ENCODE results near the gene NCBP1. TPM values are rescaled to one million over a fixed set of nuclear protein-coding genes. Genes with fewer than 3 reads are reported as not detected.

NCBP1 gene
- total and polyA plus RNA-seq, 2 donors (not counting 1 experiment from before 2014, with no cell fraction given), result 27.1 to 42.9 TPM

DNA sequence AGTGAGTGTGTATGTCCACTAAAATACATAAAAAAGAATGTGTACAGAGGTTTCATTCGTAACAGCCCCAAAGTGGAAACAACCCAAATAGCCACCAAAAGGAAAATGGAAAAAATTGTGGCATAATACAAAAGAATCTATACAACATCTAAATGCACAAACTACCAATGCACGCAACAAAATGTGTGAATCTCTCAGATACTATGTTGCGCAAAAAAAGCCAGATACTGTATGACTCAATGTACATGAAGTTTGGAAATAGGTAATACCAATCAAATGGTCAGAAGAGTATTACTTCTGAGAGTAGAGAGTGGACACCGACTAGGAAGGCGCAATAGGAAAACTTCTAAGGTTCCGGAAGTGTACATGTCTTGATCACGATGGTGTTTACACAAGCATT, 61.1 kb downstream of the NCBP1 start:
- Histone ChIP-seq H4K20me1 (ENCODE audit: control insufficient read depth, extremely low read depth, insufficient read depth, low read length) (no peaks in the 10 kb centered on the region), H3K27me3 (ENCODE audit: control insufficient read depth, insufficient read depth, low read length) (no peaks in the 10 kb centered on the region), H3K27ac (ENCODE audit: insufficient read depth, low read length) (no peak overlapping the region), H3K4me3 (replicated peaks in 1 of 4; ENCODE audit: control extremely low read depth in 1 of 4, insufficient read depth in 1 of 4, low read depth in 3 of 4, low read length in 4 of 4) (peak overlapping the region in 1 of 4 experiments; percentile 17), H3K9me3 (ENCODE audit: control insufficient read depth, insufficient read depth, low read depth, low read length) (no peaks in the 10 kb centered on the region), H3K4me2 (ENCODE audit: extremely low read depth, insufficient read depth, low read length) (peak overlapping the region; percentile 73), H3K79me2 (ENCODE audit: control insufficient read depth, insufficient read depth, low read length) (peaks cover 25% of the 10 kb centered on the region), H3K4me1 (ENCODE audit: control insufficient read depth, extremely low read depth, insufficient read depth, low read length) (peaks cover 2% of the 10 kb centered on the region), H3K9ac (ENCODE audit: insufficient read depth, low read length) (no peak overlapping the region), H3K36me3 (ENCODE audit: control insufficient read depth, insufficient read depth, low read length) (no peaks in the 10 kb centered on the region), H2AFZ (ENCODE audit: low read length) (no peak overlapping the region)
- TF ChIP-seq, protein P1, sequence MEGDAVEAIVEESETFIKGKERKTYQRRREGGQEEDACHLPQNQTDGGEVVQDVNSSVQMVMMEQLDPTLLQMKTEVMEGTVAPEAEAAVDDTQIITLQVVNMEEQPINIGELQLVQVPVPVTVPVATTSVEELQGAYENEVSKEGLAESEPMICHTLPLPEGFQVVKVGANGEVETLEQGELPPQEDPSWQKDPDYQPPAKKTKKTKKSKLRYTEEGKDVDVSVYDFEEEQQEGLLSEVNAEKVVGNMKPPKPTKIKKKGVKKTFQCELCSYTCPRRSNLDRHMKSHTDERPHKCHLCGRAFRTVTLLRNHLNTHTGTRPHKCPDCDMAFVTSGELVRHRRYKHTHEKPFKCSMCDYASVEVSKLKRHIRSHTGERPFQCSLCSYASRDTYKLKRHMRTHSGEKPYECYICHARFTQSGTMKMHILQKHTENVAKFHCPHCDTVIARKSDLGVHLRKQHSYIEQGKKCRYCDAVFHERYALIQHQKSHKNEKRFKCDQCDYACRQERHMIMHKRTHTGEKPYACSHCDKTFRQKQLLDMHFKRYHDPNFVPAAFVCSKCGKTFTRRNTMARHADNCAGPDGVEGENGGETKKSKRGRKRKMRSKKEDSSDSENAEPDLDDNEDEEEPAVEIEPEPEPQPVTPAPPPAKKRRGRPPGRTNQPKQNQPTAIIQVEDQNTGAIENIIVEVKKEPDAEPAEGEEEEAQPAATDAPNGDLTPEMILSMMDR (conservative IDR thresholded peaks at IDR 0.05 in 1 of 2, IDR thresholded peaks at IDR 0.05 in 1 of 2; ENCODE audit: low read depth in 1 of 2, low read length in 2 of 2), result no peak
- no peak for TF ChIP-seq EZH2 (IDR thresholded peaks at IDR 0.05; ENCODE audit: low read length, missing control alignments)
- no peak for DNase-seq (ENCODE audit: low read depth in 2 of 2)

DNA sequence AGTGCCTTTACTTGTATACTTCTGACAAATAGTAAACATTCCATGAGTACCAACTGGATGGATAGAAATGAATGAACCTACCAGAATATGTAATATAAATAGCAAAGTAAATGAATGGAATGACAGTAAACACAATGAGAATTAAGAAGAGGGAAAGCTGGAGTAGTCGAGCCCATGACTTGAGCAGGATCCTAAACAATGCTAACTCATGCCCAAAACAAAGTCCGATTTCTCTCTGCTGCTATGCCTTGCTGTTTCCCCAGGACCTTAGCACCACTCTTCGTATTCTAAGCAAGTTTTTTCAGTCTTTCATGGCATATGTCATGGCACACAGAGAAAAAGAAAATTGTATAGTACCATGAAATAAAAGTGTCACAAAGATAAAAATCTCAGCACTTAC, 61.8 kb downstream of the NCBP1 start:
- H3K27ac ChIP-seq (ENCODE audit: insufficient read depth, low read length), result no peak overlapping the region

DNA sequence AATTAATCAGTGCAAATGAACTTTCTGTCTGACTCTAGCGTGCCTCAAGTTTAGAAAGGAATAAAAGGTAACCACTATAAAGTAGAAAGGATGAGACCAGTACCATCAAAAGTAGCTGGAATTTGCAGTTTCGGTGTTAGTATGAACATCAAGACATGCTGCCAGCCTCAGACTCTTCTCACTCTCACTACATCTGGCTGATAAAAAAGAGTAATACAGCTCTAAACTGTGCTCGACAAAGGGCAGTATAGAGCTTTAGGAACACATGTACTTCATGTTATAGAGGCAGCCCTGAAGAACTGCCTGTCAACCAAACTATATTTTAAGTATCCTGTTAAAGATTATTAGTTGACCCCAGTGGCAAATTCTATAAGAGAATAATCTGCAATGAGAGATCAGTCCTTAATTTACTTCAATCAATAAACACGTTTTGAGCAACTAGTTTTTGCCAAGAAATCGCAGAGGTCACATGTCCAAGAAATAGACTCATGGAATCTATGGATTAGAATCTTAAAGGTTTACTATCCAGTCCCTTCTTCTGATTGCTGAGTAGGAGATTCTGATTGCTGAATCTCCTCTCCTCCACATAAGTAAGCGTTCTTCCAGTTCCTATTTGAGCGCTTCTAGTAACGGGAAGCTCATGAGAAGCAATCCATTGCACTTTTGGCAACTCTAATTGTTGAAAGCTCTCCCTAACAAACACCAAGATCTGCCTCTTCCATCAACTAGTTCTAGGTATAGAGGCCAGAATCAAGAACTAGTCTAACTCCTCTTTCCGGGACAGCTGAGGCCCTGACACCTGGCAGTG, 62.6 kb downstream of the NCBP1 start:
- peak overlapping the region; percentile 92 for H3K9ac ChIP-seq (ENCODE audit: insufficient read depth, low read length)
- H4K20me1 ChIP-seq (ENCODE audit: control insufficient read depth, extremely low read depth, insufficient read depth, low read length), result no peaks in the 10 kb centered on the region
- H3K4me3 ChIP-seq (replicated peaks in 1 of 4; ENCODE audit: control extremely low read depth in 1 of 4, insufficient read depth in 1 of 4, low read depth in 3 of 4, low read length in 4 of 4), result peak overlapping the region; percentile 82 to 91 (median 86)
- H3K27me3 ChIP-seq (ENCODE audit: control insufficient read depth, insufficient read depth, low read length), result peaks cover 1% of the 10 kb centered on the region
- H3K9me3 ChIP-seq (ENCODE audit: control insufficient read depth, insufficient read depth, low read depth, low read length), result no peaks in the 10 kb centered on the region
- H2AFZ ChIP-seq (ENCODE audit: low read length), result peak overlapping the region; percentile 83
- TF ChIP-seq, protein P1 (conservative IDR thresholded peaks at IDR 0.05 in 1 of 2, IDR thresholded peaks at IDR 0.05 in 1 of 2; ENCODE audit: low read depth in 1 of 2, low read length in 2 of 2), result no peak
- TF ChIP-seq EZH2 (IDR thresholded peaks at IDR 0.05; ENCODE audit: low read length, missing control alignments), result no peak
- peak overlapping the region; percentile 81 for H3K27ac ChIP-seq (ENCODE audit: insufficient read depth, low read length)
- no peaks in the 10 kb centered on the region for H3K4me1 ChIP-seq (ENCODE audit: control insufficient read depth, extremely low read depth, insufficient read depth, low read length)
- H3K36me3 ChIP-seq (ENCODE audit: control insufficient read depth, insufficient read depth, low read length), result no peaks in the 10 kb centered on the region
- H3K4me2 ChIP-seq (ENCODE audit: extremely low read depth, insufficient read depth, low read length), result peak overlapping the region; percentile 73
- DNase-seq (ENCODE audit: low read depth in 2 of 2), result peak; percentile 36 to 41
- H3K79me2 ChIP-seq (ENCODE audit: control insufficient read depth, insufficient read depth, low read length), result peaks cover 25% of the 10 kb centered on the region

More for the DNA sequence above, 61.8 kb downstream of the NCBP1 start:
- peaks cover 25% of the 10 kb centered on the region for H3K79me2 ChIP-seq (ENCODE audit: control insufficient read depth, insufficient read depth, low read length)
- H3K4me3 ChIP-seq (replicated peaks in 1 of 4; ENCODE audit: control extremely low read depth in 1 of 4, insufficient read depth in 1 of 4, low read depth in 3 of 4, low read length in 4 of 4), result peak overlapping the region; percentile 82 to 91 (median 86)
- no peak for DNase-seq (ENCODE audit: low read depth in 2 of 2)
- peak overlapping the region; percentile 73 for H3K4me2 ChIP-seq (ENCODE audit: extremely low read depth, insufficient read depth, low read length)
- no peak overlapping the region for H3K9ac ChIP-seq (ENCODE audit: insufficient read depth, low read length)
- H3K9me3 ChIP-seq (ENCODE audit: control insufficient read depth, insufficient read depth, low read depth, low read length), result no peaks in the 10 kb centered on the region
- no peak overlapping the region for H2AFZ ChIP-seq (ENCODE audit: low read length)
- H3K27me3 ChIP-seq (ENCODE audit: control insufficient read depth, insufficient read depth, low read length), result no peaks in the 10 kb centered on the region
- TF ChIP-seq, protein P1 (conservative IDR thresholded peaks at IDR 0.05 in 1 of 2, IDR thresholded peaks at IDR 0.05 in 1 of 2; ENCODE audit: low read depth in 1 of 2, low read length in 2 of 2), result no peak
- TF ChIP-seq EZH2 (IDR thresholded peaks at IDR 0.05; ENCODE audit: low read length, missing control alignments), result no peak
- no peaks in the 10 kb centered on the region for H3K36me3 ChIP-seq (ENCODE audit: control insufficient read depth, insufficient read depth, low read length)
- H4K20me1 ChIP-seq (ENCODE audit: control insufficient read depth, extremely low read depth, insufficient read depth, low read length), result no peaks in the 10 kb centered on the region
- no peaks in the 10 kb centered on the region for H3K4me1 ChIP-seq (ENCODE audit: control insufficient read depth, extremely low read depth, insufficient read depth, low read length)
